Measurements from ENCODE around the gene FGF12.
"Not testable (repeated sequence)": the region's sequence is repeated elsewhere in the genome, so short reads cannot be mapped to it uniquely, and the experiment has no call there.

FGF12 gene

DNA sequence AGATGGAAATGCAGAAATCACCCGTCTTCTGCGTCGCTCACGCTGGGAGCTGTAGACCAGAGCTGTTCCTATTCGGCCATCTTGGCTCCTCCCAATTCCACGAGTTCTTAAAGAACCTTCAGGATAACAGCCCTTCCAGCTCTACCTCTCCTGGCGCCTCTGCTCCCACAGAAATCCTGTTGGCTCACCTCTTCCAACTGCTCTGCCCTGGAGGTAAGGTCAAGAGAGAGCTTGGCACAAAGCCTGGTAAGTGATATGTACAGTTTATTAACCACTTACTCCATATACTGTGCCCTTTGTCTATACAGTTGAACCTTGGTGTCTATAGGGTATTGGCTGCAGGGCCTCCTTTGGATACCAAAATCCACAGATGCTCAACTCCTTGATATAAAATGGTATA is 17.8 kb upstream of the FGF12 start:
- TF ChIP-seq OSR1 (CRISPR knock-in tag; IDR thresholded peaks at IDR 0.05) (no peak), ARNTL (CRISPR knock-in tag; IDR thresholded peaks at IDR 0.05; ENCODE audit: borderline replicate concordance, low read depth) (no peak), BACH2 (CRISPR knock-in tag; IDR thresholded peaks at IDR 0.05; ENCODE audit: borderline replicate concordance) (no peak)
- ATAC-seq, result no peak

DNA sequence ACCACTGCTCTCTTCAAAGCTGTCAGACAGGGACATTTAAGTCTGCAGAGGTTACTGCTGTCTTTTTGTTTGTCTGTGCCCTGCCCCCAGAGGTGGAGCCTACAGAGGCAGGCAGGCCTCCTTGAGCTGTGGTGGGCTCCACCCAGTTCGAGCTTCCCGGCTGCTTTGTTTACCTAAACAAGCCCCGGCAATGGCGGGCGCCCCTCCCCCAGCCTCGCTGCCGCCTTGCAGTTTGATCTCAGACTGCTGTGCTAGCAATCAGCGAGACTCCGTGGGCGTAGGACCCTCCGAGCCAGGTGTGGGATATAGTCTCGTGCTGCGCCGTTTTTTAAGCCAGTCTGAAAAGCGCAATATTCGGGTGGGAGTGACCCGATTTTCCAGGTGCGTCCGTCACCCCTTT is 17.3 kb upstream of the FGF12 start:
- not testable (repeated sequence) for ATAC-seq

- no peak for TF ChIP-seq POU6F1 (CRISPR knock-in tag; IDR thresholded peaks at IDR 0.05; ENCODE audit: borderline replicate concordance, low read depth)
- TF ChIP-seq CSDC2 (CRISPR knock-in tag; IDR thresholded peaks at IDR 0.05), result no peak
- TF ChIP-seq ZFP30 (CRISPR knock-in tag; IDR thresholded peaks at IDR 0.05), result no peak
- TF ChIP-seq ISL1 (CRISPR knock-in tag; IDR thresholded peaks at IDR 0.05), result no peak
- TF ChIP-seq ZNF565 (CRISPR knock-in tag; conservative IDR thresholded peaks at IDR 0.05; ENCODE audit: low read depth), result no peak
- TF ChIP-seq CSRNP3 (CRISPR knock-in tag; IDR thresholded peaks at IDR 0.05), result no peak
- TF ChIP-seq RARB (CRISPR knock-in tag; IDR thresholded peaks at IDR 0.05), result no peak
- no peak for TF ChIP-seq TSHZ2 (CRISPR knock-in tag; IDR thresholded peaks at IDR 0.05)
- TF ChIP-seq ZNF8 (CRISPR knock-in tag; IDR thresholded peaks at IDR 0.05), result no peak
- no peak for TF ChIP-seq ZFP3 (CRISPR knock-in tag; IDR thresholded peaks at IDR 0.05)
- no peak for TF ChIP-seq TCF4 (CRISPR knock-in tag; IDR thresholded peaks at IDR 0.05; ENCODE audit: borderline replicate concordance)
- TF ChIP-seq ESRRG (CRISPR knock-in tag; IDR thresholded peaks at IDR 0.05), result no peak
Measured at GRCh38 chr3:192737506-192737905, 10.2 kb upstream of the FGF12 start.

GRCh38 chr3:192731233-192731632 is 3.9 kb upstream of the FGF12 start:
- ATAC-seq, result no peak
- no peak for TF ChIP-seq BACH2 (CRISPR knock-in tag; IDR thresholded peaks at IDR 0.05; ENCODE audit: borderline replicate concordance)

More at GRCh38 chr3:192737506-192737905, 10.2 kb upstream of the FGF12 start:
- no peak for ATAC-seq

- ATAC-seq, result no peak
Measured at GRCh38 chr3:192726385-192726784, 956 bp downstream of the FGF12 start.

DNA sequence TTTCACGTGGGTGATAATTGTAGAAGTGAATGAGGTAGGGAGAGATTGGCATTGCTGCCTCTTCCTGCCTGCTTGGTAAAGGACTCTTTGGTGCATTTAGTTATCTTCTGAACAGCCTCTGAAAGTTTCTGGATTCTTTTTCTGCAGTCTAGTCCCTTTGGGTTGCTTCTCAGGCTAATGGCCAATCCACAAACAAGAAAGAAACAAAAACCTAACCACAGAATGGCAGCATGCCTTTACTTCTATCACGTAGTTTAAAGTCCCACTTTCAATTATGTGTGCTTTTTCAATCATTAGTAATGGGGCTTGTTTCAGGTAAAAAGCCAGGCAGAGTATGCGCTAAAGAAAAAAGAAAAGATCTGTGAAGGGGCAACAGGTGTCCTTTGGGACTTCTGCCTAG is 7.4 kb downstream of the FGF12 start:
- ATAC-seq, result no peak
- no peak for TF ChIP-seq PPARA (CRISPR knock-in tag; IDR thresholded peaks at IDR 0.05; ENCODE audit: borderline replicate concordance)
- TF ChIP-seq, protein P1, sequence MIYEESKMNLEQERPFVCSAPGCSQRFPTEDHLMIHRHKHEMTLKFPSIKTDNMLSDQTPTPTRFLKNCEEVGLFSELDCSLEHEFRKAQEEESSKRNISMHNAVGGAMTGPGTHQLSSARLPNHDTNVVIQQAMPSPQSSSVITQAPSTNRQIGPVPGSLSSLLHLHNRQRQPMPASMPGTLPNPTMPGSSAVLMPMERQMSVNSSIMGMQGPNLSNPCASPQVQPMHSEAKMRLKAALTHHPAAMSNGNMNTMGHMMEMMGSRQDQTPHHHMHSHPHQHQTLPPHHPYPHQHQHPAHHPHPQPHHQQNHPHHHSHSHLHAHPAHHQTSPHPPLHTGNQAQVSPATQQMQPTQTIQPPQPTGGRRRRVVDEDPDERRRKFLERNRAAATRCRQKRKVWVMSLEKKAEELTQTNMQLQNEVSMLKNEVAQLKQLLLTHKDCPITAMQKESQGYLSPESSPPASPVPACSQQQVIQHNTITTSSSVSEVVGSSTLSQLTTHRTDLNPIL (CRISPR knock-in tag; IDR thresholded peaks at IDR 0.05; ENCODE audit: low read depth), result no peak

More at GRCh38 chr3:192726385-192726784, 956 bp downstream of the FGF12 start:
- no peak for TF ChIP-seq BACH2 (CRISPR knock-in tag; IDR thresholded peaks at IDR 0.05; ENCODE audit: borderline replicate concordance)
- no peak for TF ChIP-seq ARNTL (CRISPR knock-in tag; IDR thresholded peaks at IDR 0.05; ENCODE audit: borderline replicate concordance, low read depth)

DNA sequence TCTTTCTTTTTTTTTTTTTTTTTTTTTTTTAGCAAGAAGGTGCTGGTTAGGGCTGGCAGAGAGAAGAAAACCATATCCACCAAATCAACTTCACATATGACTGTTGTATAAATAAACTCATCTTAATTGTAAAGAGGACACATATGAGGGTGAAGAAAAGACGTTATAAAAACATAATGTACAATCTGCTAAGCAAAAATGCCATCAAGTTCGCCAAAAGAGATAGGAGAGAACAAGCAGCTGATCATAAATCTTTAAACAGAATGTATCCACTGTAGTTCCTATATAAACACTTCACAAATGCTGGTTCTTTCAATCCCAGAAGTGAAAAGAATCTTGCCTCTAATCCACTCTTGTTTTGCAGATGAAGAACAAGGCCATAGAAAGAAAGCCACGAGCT is 9.2 kb downstream of the FGF12 start:
- TF ChIP-seq PPARA (CRISPR knock-in tag; IDR thresholded peaks at IDR 0.05; ENCODE audit: borderline replicate concordance), result no peak
- no peak for ATAC-seq
